NK-92 treated with Interleukin-12 subunit alpha and Interleukin-12 subunit beta, amount 100 ng/mL, for 24 hours (cell line): Measurements from ENCODE around the gene BTF3.

Source experiments
- DNase-seq: peaks from one replicate; lab custom pipeline; 2025; lab: John Stamatoyannopoulos, UW

Gene BTF3

GRCh38 chr5:73525606-73526203 is 27.5 kb downstream of the BTF3 start:
- no peak for DNase-seq

GRCh38 chr5:73528248-73528647 is 30.0 kb downstream of the BTF3 start:
- DNase-seq = no peak

- DNase-seq = no peak
Observed at GRCh38 chr5:73529081-73529480, 30.8 kb downstream of the BTF3 start.

GRCh38 chr5:73531356-73531755 is 33.1 kb downstream of the BTF3 start:
- no peak for DNase-seq

- no peak for DNase-seq
Observed at GRCh38 chr5:73532195-73532594, 34.0 kb downstream of the BTF3 start.

GRCh38 chr5:73534011-73534644 is 35.9 kb downstream of the BTF3 start:
- DNase-seq = no peak

- no peak for DNase-seq
Observed at GRCh38 chr5:73534971-73535370, 36.7 kb downstream of the BTF3 start.

GRCh38 chr5:73539730-73540129 is 41.5 kb downstream of the BTF3 start:
- no peak for DNase-seq

GRCh38 chr5:73540192-73540591 is 42.0 kb downstream of the BTF3 start:
- no peak for DNase-seq

GRCh38 chr5:73542020-73542419 is 43.8 kb downstream of the BTF3 start:
- no peak for DNase-seq

GRCh38 chr5:73544429-73545402 is 46.5 kb downstream of the BTF3 start:
- DNase-seq = no peak

- no peak for DNase-seq
Observed at GRCh38 chr5:73545403-73545779, 47.1 kb downstream of the BTF3 start.

- DNase-seq = no peak
Observed at GRCh38 chr5:73550016-73550415, 51.8 kb downstream of the BTF3 start.

- DNase-seq = no peak
Observed at GRCh38 chr5:73552642-73553041, 54.4 kb downstream of the BTF3 start.
